GF-D8 (cell line): ENCODE results near the gene EMC7.

Experiments
- DNase-seq: peaks from one replicate; lab custom pipeline; 2025; lab: John Stamatoyannopoulos, UW

Gene EMC7

GRCh38 chr15:34038023-34038870 is 63.4 kb downstream of the EMC7 start:
- peak; percentile 11 for DNase-seq
